Spleen (tissue), 13 donors: ENCODE results near the gene CAMLG. TPM values are rescaled to one million over a fixed set of nuclear protein-coding genes. Genes with fewer than 3 reads are reported as not detected.
A peak's percentile ranks its signal among the peaks of the same experiment; 100 is the strongest.
"Not testable (repeated sequence)": the region's sequence is repeated elsewhere in the genome, so short reads cannot be mapped to it uniquely, and the experiment has no call there.

ENCODE experiments used
- DNase-seq: peaks from one replicate; pipeline ENCODE4 v3.0.0-alpha.2; 2020
- H3K27ac ChIP-seq, 8 donors: fragments of 200-600 bp; sonication (generic) in 7 of 8; 1 replicate in 4 of 8; 2 replicates in 4 of 8; pipeline versions ENCODE4 v1.5.0 to v1.8.0; 2016 to 2021; ENCODE audit warnings: inconsistent platforms in 4 of 8, mild to moderate bottlenecking in 4 of 8, moderate library complexity in 1 of 8
- H3K27me3 ChIP-seq, 7 donors: fragments of 200-600 bp; sonication (generic) in 6 of 7; replicated peaks in 1 of 7; 1 replicate in 4 of 7; 2 replicates in 3 of 7; pipeline versions ENCODE4 v1.5.0 to v1.8.0; 2016 to 2021; ENCODE audit warnings: inconsistent platforms in 3 of 7, mild to moderate bottlenecking in 1 of 7
- H3K36me3 ChIP-seq, 6 donors: fragments of 200-600 bp; sonication (generic) in 5 of 6; 1 replicate in 4 of 6; 2 replicates in 2 of 6; pipeline versions ENCODE4 v1.5.0 to v1.8.0; 2016 to 2021; ENCODE audit warnings: inconsistent platforms in 2 of 6
- H3K4me1 ChIP-seq, 6 donors: fragments of 200-600 bp; sonication (generic) in 5 of 6; 1 replicate in 3 of 6; 2 replicates in 3 of 6; pipeline versions ENCODE4 v1.5.0 to v1.8.0; 2016 to 2021; ENCODE audit warnings: inconsistent platforms in 3 of 6
- H3K4me3 ChIP-seq, 8 donors: fragments of 200-600 bp; sonication (generic) in 7 of 8; 1 replicate in 4 of 8; 2 replicates in 4 of 8; pipeline versions ENCODE4 v1.5.0 to v1.8.0; 2016 to 2021; ENCODE audit warnings: inconsistent platforms in 4 of 8, mild to moderate bottlenecking in 4 of 8, moderate library complexity in 2 of 8
- H3K9me3 ChIP-seq, 8 donors: fragments of 200-600 bp; sonication (generic) in 7 of 8; 1 replicate in 4 of 8; 2 replicates in 4 of 8; pipeline versions ENCODE4 v1.5.0 to v1.8.0; 2016 to 2021; ENCODE audit warnings: inconsistent platforms in 4 of 8
- POLR2A ChIP-seq, 3 donors: fragments of 450-650 bp; IDR thresholded peaks; one replicate each; pipeline ENCODE4 v1.5.1; 2017; ENCODE audit warnings: antibody characterized with exemption in 3 of 3, mild to moderate bottlenecking in 1 of 3
- POLR2AphosphoS5 ChIP-seq, 3 donors: sonication (generic); formaldehyde crosslinking; IDR thresholded peaks; one replicate each; pipeline ENCODE4 v1.5.1; 2017; ENCODE audit warnings: antibody characterized with exemption in 3 of 3
- WGBS, 5 donors: extraction: QIAGEN DNeasy Blood & Tissue Kit in 3 of 5; methylation state at CpG; one replicate each; pipeline versions ENCODE4 v1.1.5 to v1.1.7; 2013 to 2018; 5-methylcytosine and 5-hydroxymethylcytosine counted together
- intact Hi-C: fragments of 100-400 bp; cut with DNase I; formaldehyde crosslinking; loops from one replicate; pipeline ENCODE4 v1.15.0; 2023; ENCODE audit warnings: low total_unique reads
- long read RNA-seq, 2 donors: transcript quantifications; one replicate each; lab custom pipeline, GENCODE V29; 2026
- polyA plus RNA-seq, 3 donors: library from polyadenylated mRNA; stranded (reverse); fragments of 200-250 nt; gene quantifications; one replicate each; pipeline ENCODE4 v1.2.1, GENCODE V29; 2013
- total RNA-seq, 7 donors: library from RNA; depleted of rRNA in 3 of 7; stranded (reverse); fragments of >200 nt in 3 of 7; fragmentation: NEBNext Ultra II Directional in 4 of 7; extraction: Animal tissue kit (Norgen Biotek cat#: 25700) in 4 of 7; gene quantifications; one replicate each; pipeline versions ENCODE4 v1.1.0 to v1.2.1, GENCODE V29; 2016 to 2021
- TF ChIP-seq, protein P1 (sequence below), 11 experiments: fragments of 200-600 bp in 7 of 11; fragments of 450-650 bp in 4 of 11; sonication (generic) in 4 of 11; IDR thresholded peaks in 8 of 11; conservative IDR thresholded peaks in 3 of 11; 1 replicate in 7 of 11; 2 replicates in 4 of 11; pipeline versions ENCODE4 v1.4.0 to v1.8.0; 2016 to 2021; ENCODE audit warnings: antibody characterized with exemption in 11 of 11, inconsistent platforms in 4 of 11, mild to moderate bottlenecking in 1 of 11
- donor health status: healthy with polysubstance abuse.
- donor health status: DM: no; HTN: no; CAD: no; lungs with moderate emphysema.
- donor health status: DM: no; HTN: no; CAD: no.
- donor health status: Bipolar disorder and iron deficiency.
- donor health status: healthy.
- donor health status: DM: no; HTN: no; CAD: no.
- donor health status: DM: yes; HTN: yes; CAD: no.

Gene CAMLG
- total RNA-seq (10 to 100 TPM; 16.3 to 30.5 (median 22.0) TPM), polyA plus RNA-seq (10 to 100 TPM; 36.1 to 55.7 (median 48.5) TPM)
- long read RNA-seq, donor 1, transcript CAMLG-201 (4 exons, 2,221 nt), result major isoform, 11 of 25 reads
- long read RNA-seq, donor 1, transcript CAMLG-202 (3 exons, 895 nt), result minor isoform, 5 of 25 reads
- long read RNA-seq, donor 1, partial matches to known transcripts, result 9 of 25 reads
- long read RNA-seq, donor 1, other reads (novel, unspliced or antisense), result 0 of 25 reads
- long read RNA-seq, donor 2, transcript CAMLG-202 (3 exons, 895 nt), result minor isoform, 5 of 30 reads
- long read RNA-seq, donor 2, transcript CAMLG-201 (4 exons, 2,221 nt), result major isoform, 14 of 30 reads
- long read RNA-seq, donor 2, partial matches to known transcripts, result 0 of 30 reads
- long read RNA-seq, donor 2, other reads (novel, unspliced or antisense), result 11 of 30 reads

DNA sequence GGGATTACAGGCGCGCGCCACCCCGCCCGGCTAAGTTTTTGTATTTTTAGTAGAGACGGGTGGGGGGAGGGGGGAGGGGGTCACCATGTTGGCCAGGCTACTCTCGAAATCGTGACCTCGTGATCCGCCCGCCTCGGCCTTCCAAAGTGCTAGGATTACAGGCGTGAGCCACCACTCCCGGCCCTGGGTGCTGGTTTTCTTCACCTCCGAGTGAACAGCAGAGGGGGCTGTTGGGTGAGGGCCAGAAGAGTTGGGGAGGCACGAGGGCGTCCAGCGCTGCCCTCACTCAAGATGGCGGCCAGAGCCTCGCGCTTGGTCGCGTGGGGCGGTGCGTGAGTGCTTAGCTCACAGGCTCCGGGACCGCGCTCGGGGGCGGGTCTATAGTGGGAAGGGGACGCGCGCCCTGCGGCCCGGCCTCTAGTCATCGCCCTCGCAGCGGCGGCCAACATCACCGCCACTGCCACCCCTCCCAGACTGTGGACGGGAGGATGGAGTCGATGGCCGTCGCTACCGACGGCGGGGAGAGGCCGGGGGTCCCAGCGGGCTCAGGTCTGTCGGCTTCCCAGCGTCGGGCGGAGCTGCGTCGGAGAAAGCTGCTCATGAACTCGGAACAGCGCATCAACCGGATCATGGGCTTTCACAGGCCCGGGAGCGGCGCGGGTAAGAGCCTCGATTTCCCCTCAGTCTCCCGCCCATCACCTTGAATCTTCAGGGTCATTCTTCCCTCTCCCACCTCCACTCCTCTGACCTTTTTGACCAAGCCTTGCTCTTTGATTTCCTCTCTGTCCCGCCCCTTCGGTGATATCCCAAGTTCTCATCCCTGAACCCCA is at the start of gene CAMLG:
CAMLG (plus strand) TSS at position 416 of the 830 bp plus-strand sequence; CDS start at position 489, 73 bp downstream.
- Histone ChIP-seq H3K9me3 (no peaks in the 10 kb centered on the region), H3K27ac (peak within 1 kb of the TSS; percentile 82 to 95 (median 92)), H3K27me3 (no peaks in the 10 kb centered on the region), H3K36me3 (peaks cover 0 to 30% (median 2%) of the 10 kb centered on the region in 6 donors), H3K4me1 (peaks cover 8 to 69% (median 50%) of the 10 kb centered on the region in 6 donors), H3K4me3 (peak within 1 kb of the TSS; percentile 62 to 83 (median 74))
- TF ChIP-seq POLR2A (IDR thresholded peaks at IDR 0.05) (peak; percentile 83 to 91 (median 88)), POLR2AphosphoS5 (IDR thresholded peaks at IDR 0.05) (peak; percentile 98 to 99 (median 99))
- TF ChIP-seq, protein P1, sequence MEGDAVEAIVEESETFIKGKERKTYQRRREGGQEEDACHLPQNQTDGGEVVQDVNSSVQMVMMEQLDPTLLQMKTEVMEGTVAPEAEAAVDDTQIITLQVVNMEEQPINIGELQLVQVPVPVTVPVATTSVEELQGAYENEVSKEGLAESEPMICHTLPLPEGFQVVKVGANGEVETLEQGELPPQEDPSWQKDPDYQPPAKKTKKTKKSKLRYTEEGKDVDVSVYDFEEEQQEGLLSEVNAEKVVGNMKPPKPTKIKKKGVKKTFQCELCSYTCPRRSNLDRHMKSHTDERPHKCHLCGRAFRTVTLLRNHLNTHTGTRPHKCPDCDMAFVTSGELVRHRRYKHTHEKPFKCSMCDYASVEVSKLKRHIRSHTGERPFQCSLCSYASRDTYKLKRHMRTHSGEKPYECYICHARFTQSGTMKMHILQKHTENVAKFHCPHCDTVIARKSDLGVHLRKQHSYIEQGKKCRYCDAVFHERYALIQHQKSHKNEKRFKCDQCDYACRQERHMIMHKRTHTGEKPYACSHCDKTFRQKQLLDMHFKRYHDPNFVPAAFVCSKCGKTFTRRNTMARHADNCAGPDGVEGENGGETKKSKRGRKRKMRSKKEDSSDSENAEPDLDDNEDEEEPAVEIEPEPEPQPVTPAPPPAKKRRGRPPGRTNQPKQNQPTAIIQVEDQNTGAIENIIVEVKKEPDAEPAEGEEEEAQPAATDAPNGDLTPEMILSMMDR (IDR thresholded peaks at IDR 0.05 in 8 of 11, conservative IDR thresholded peaks at IDR 0.05 in 3 of 11), result peak; percentile 65 to 93 (median 80)
- intact Hi-C loops, result loop anchor here (10.0 kb wide), 1 partner anchor 564 kb away; the partner anchor contains the start of gene SKP1
- peak; percentile 100 for DNase-seq
- 0 to 1% (median 1%) methylated on average over 24 to 66 of the region's 66 CpGs for WGBS, 5 donors

DNA sequence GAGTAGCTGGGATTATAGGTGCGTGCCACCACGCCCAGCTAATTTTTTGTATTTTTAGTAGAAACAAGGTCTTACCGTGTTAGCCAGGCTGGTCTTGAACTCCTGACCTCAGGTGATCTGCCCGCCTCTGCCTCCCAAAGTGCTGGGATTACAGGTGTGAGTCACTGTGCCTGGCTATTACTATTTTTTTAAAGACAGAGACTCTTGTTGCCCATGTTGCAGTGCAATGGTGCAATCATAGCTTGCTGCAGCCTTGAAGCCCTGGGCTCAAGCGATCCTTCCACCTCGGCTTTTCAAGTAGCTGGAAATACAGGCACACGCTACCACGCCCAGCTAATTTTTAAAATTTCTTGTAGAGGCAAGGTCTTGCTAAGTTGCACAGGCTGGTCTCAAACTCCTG is 48.2 kb upstream of the CAMLG start:
- H3K9me3 ChIP-seq, intact Hi-C loops, H3K27ac ChIP-seq, DNase-seq, H3K4me1 ChIP-seq, H3K4me3 ChIP-seq, H3K27me3 ChIP-seq: not testable (repeated sequence)
- H3K36me3 ChIP-seq, result peaks cover 0 to 100% (median 76%) of the 10 kb centered on the region in 6 donors
- 94 to 97% (median 97%) methylated on average over 8 of the region's 8 CpGs for WGBS, 5 donors

DNA sequence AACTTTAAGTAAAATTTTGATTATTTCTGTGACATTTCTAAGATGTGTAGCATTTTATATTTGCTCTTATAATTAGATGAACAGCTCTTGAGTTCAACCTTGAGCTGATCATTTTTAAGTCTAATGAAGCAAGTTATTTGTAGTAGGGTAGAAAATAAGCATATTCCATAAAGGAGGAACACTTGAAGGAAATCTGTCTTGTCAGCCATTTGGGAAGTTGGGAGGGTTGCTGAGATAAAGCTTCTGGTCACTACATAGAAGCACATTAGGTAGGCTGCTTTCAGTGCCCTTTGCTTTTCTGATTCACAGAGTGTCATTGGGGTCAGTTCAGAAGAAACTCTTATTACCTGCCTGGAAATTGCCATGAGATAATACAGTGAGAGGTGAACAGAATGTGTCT is 45.6 kb upstream of the CAMLG start:
- Histone ChIP-seq H3K27ac (no peak overlapping the region), H3K4me1 (no peaks in the 10 kb centered on the region), H3K4me3 (no peak overlapping the region), H3K9me3 (no peaks in the 10 kb centered on the region), H3K27me3 (no peaks in the 10 kb centered on the region), H3K36me3 (peaks cover 0 to 100% (median 71%) of the 10 kb centered on the region in 6 donors)
- no peak for DNase-seq
- TF ChIP-seq POLR2AphosphoS5 (IDR thresholded peaks at IDR 0.05) (no peak), POLR2A (IDR thresholded peaks at IDR 0.05) (no peak)
- TF ChIP-seq, protein P1 (IDR thresholded peaks at IDR 0.05 in 8 of 11, conservative IDR thresholded peaks at IDR 0.05 in 3 of 11), result no peak
- intact Hi-C loops, result no loop called here

DNA sequence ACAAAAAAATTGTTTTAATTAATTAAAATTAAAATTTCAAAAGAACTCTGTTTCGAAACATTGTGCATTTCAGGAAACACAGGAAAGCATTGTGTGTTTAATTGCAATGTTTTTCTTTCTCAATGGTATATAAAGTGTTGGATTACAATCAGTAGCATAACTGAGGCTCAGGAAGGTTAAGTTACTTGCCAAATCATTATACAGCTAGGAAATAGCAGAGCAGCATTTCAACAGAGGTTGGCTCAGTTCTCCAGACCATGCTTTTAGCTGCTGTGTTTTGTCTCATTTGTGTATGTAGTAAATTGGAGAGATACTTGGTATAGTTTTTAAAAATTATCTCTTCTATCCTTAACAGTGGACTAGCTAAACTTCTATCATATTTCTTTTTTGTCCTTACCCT is 30.0 kb upstream of the CAMLG start:
- TF ChIP-seq, protein P1 (IDR thresholded peaks at IDR 0.05 in 8 of 11, conservative IDR thresholded peaks at IDR 0.05 in 3 of 11), result no peak
- TF ChIP-seq POLR2A (IDR thresholded peaks at IDR 0.05) (no peak), POLR2AphosphoS5 (IDR thresholded peaks at IDR 0.05) (no peak)
- intact Hi-C loops, result no loop called here
- Histone ChIP-seq H3K4me3 (no peak overlapping the region), H3K27me3 (no peaks in the 10 kb centered on the region), H3K36me3 (peaks cover 3 to 100% (median 85%) of the 10 kb centered on the region in 6 donors), H3K9me3 (no peaks in the 10 kb centered on the region), H3K27ac (no peak overlapping the region), H3K4me1 (no peaks in the 10 kb centered on the region)
- no peak for DNase-seq
- 72 to 95% (median 86%) methylated on average over 1 of the region's 1 CpG for WGBS, 5 donors
